CD4-positive, CD25-positive, alpha-beta regulatory T cell (primary cell): ENCODE data around the gene ZNF723. TPM values are rescaled to one million over a fixed set of nuclear protein-coding genes. Genes with fewer than 3 reads are reported as not detected.
"Not testable (repeated sequence)": the region's sequence is repeated elsewhere in the genome, so short reads cannot be mapped to it uniquely, and the experiment has no call there.

ENCODE experiments used
- ATAC-seq, 2 donors: fragments of 150-1000 bp; cut with Tn5 transposase; one replicate each; pipeline ENCODE4 v1.10.0; 2021; ENCODE audit warnings: low read depth in 2 of 2, moderate number of reproducible peaks in 2 of 2, moderate library complexity in 1 of 2
- DNase-seq, 3 donors: peaks; one replicate each; pipeline versions ENCODE4 v3.0.0 to v3.0.0-alpha.2; 2012 to 2022; ENCODE audit warnings: mixed read lengths in 1 of 3
- H3K27ac ChIP-seq: one replicate; pipeline ENCODE4 v1.7.0; 2013; ENCODE audit warnings: mild to moderate bottlenecking, low read length; ENCODE audit not compliant: insufficient read depth, poor library complexity, severe bottlenecking
- H3K27me3 ChIP-seq: one replicate; pipeline ENCODE4 v1.7.0; 2013; ENCODE audit warnings: low read length; ENCODE audit not compliant: control insufficient read depth, insufficient read depth
- H3K36me3 ChIP-seq: one replicate; pipeline ENCODE4 v1.7.0; 2013; ENCODE audit warnings: mild to moderate bottlenecking, low read length, moderate library complexity; ENCODE audit not compliant: control insufficient read depth, insufficient read depth
- H3K4me1 ChIP-seq: 2 replicates; pipeline ENCODE4 v1.7.0; 2013; ENCODE audit warnings: mild to moderate bottlenecking, low read length; ENCODE audit not compliant: insufficient read depth, control insufficient read depth, poor library complexity, severe bottlenecking
- H3K4me3 ChIP-seq: one replicate; pipeline ENCODE4 v1.7.0; 2013; ENCODE audit warnings: low read depth, mild to moderate bottlenecking, low read length, moderate library complexity
- H3K9me3 ChIP-seq, 2 experiments: 1 replicate in 1 of 2; 2 replicates in 1 of 2; pipeline ENCODE4 v1.7.0; 2013; ENCODE audit warnings: low read length in 2 of 2, mild to moderate bottlenecking in 1 of 2, moderate library complexity in 1 of 2; ENCODE audit not compliant: control insufficient read depth in 2 of 2
- H3K27ac Mint-ChIP-seq, 3 donors: one replicate each; pipeline ENCODE4 v1.8.0; 2020 to 2022; ENCODE audit warnings: mild to moderate bottlenecking in 3 of 3, mixed read lengths in 3 of 3, moderate library complexity in 2 of 3
- H3K27me3 Mint-ChIP-seq: one replicate; pipeline ENCODE4 v1.8.0; 2022; ENCODE audit warnings: mild to moderate bottlenecking, mixed read lengths
- H3K36me3 Mint-ChIP-seq: one replicate; pipeline ENCODE4 v1.8.0; 2020; ENCODE audit warnings: mixed read lengths
- H3K4me1 Mint-ChIP-seq, 4 donors: one replicate each; pipeline ENCODE4 v1.8.0; 2020 to 2022; ENCODE audit warnings: mixed read lengths in 4 of 4, mild to moderate bottlenecking in 1 of 4
- H3K4me3 Mint-ChIP-seq, 4 donors: one replicate each; pipeline ENCODE4 v1.8.0; 2020 to 2022; ENCODE audit warnings: mild to moderate bottlenecking in 4 of 4, mixed read lengths in 4 of 4, moderate library complexity in 3 of 4
- H3K9me3 Mint-ChIP-seq, 7 donors: one replicate each; pipeline ENCODE4 v1.8.0; 2020 to 2022; ENCODE audit warnings: mixed read lengths in 7 of 7, mild to moderate bottlenecking in 3 of 7, moderate library complexity in 2 of 7
- polyA plus RNA-seq, 4 donors: library from polyadenylated mRNA; unstranded; fragments of 300-500 nt; fragmentation: Illumina TruSeq; gene quantifications; one replicate each; pipeline ENCODE4 v1.2.3, GENCODE V29; 2021
- total RNA-seq: library from RNA; stranded (reverse); gene quantifications from one replicate; pipeline ENCODE4 v1.2.3, GENCODE V29; 2022

Gene ZNF723
- not detected for total RNA-seq
- not detected for polyA plus RNA-seq

GRCh38 chr19:22832031-22832762, at the start of gene ZNF723:
ZNF723 (plus strand) TSS chr19:22832291; CDS start chr19:22832380, 89 bp downstream.
- Mint-ChIP-seq H3K36me3 (no peaks in the 10 kb centered on the region), H3K4me1 (no peaks in the 10 kb centered on the region), H3K9me3 (peaks cover 0 to 44% (median 9%) of the 10 kb centered on the region in 7 donors), H3K4me3 (no peak within 1 kb of the TSS), H3K27ac (no peak within 1 kb of the TSS), H3K27me3 (peaks cover 4% of the 10 kb centered on the region)
- no peaks in the 10 kb centered on the region for H3K4me1 ChIP-seq
- H3K4me3 ChIP-seq: no peak within 1 kb of the TSS
- H3K27me3 ChIP-seq: no peaks in the 10 kb centered on the region
- no peak within 1 kb of the TSS for H3K27ac ChIP-seq
- DNase-seq: no peak
- H3K36me3 ChIP-seq: no peaks in the 10 kb centered on the region
- ATAC-seq: no peak
- H3K9me3 ChIP-seq: peaks cover 12 to 32% of the 10 kb centered on the region in 2 experiments

- Histone ChIP-seq H3K27ac (no peak within 1 kb of the TSS), H3K4me1 (no peaks in the 10 kb centered on the region), H3K9me3 (peaks cover 7 to 22% of the 10 kb centered on the region in 2 experiments), H3K36me3 (no peaks in the 10 kb centered on the region), H3K27me3 (no peaks in the 10 kb centered on the region), H3K4me3 (no peak within 1 kb of the TSS)
- Mint-ChIP-seq H3K27ac (no peak within 1 kb of the TSS), H3K4me1 (no peaks in the 10 kb centered on the region), H3K36me3 (no peaks in the 10 kb centered on the region), H3K27me3 (no peaks in the 10 kb centered on the region), H3K4me3 (no peak within 1 kb of the TSS), H3K9me3 (peaks cover 0 to 31% (median 11%) of the 10 kb centered on the region in 7 donors)
- ATAC-seq (no peak), DNase-seq (no peak)
These were observed 48.3 kb upstream of the ZNF723 start, which contains the start of gene ZNF99 for GRCh38 chr19:22783651-22784410. ZNF99 (minus strand) TSS chr19:22784151; CDS start chr19:22784016, 135 bp downstream.

GRCh38 chr19:22792863-22793262, 39.2 kb upstream of the ZNF723 start:
- H3K4me3 Mint-ChIP-seq: not testable (repeated sequence)

GRCh38 chr19:22797040-22797439, 35.1 kb upstream of the ZNF723 start:
- peaks cover 0 to 5% (median 0%) of the 10 kb centered on the region in 4 donors for H3K4me1 Mint-ChIP-seq

More at GRCh38 chr19:22792863-22793262, 39.2 kb upstream of the ZNF723 start:
- not testable (repeated sequence) for H3K27ac ChIP-seq, H3K36me3 Mint-ChIP-seq, H3K4me1 Mint-ChIP-seq, H3K27me3 Mint-ChIP-seq, DNase-seq, H3K27me3 ChIP-seq, H3K4me1 ChIP-seq, H3K9me3 ChIP-seq, H3K36me3 ChIP-seq, H3K27ac Mint-ChIP-seq, ATAC-seq, H3K4me3 ChIP-seq
- peaks cover 0 to 53% (median 14%) of the 10 kb centered on the region in 7 donors for H3K9me3 Mint-ChIP-seq

GRCh38 chr19:22806418-22806817, 25.7 kb upstream of the ZNF723 start:
- no peaks in the 10 kb centered on the region for H3K27me3 Mint-ChIP-seq
- Histone ChIP-seq H3K27me3 (no peaks in the 10 kb centered on the region), H3K4me1 (no peaks in the 10 kb centered on the region), H3K9me3 (peaks cover 4 to 33% of the 10 kb centered on the region in 2 experiments), H3K27ac (no peak overlapping the region), H3K4me3 (no peak overlapping the region), H3K36me3 (no peaks in the 10 kb centered on the region)
- H3K36me3 Mint-ChIP-seq: no peaks in the 10 kb centered on the region
- no peak overlapping the region for H3K4me3 Mint-ChIP-seq
- H3K4me1 Mint-ChIP-seq: no peaks in the 10 kb centered on the region
- peaks cover 0 to 36% (median 7%) of the 10 kb centered on the region in 7 donors for H3K9me3 Mint-ChIP-seq
- DNase-seq (no peak), ATAC-seq (no peak)
- no peak overlapping the region for H3K27ac Mint-ChIP-seq

More at GRCh38 chr19:22797040-22797439, 35.1 kb upstream of the ZNF723 start:
- Histone ChIP-seq H3K27ac (no peak overlapping the region), H3K27me3 (no peaks in the 10 kb centered on the region), H3K9me3 (peaks cover 11 to 14% of the 10 kb centered on the region in 2 experiments), H3K36me3 (no peaks in the 10 kb centered on the region), H3K4me3 (no peak overlapping the region), H3K4me1 (no peaks in the 10 kb centered on the region)
- Mint-ChIP-seq H3K9me3 (peaks cover 10 to 62% (median 18%) of the 10 kb centered on the region in 7 donors), H3K27ac (no peak overlapping the region), H3K36me3 (peaks cover 4% of the 10 kb centered on the region), H3K27me3 (no peaks in the 10 kb centered on the region), H3K4me3 (no peak overlapping the region)
- no peak for ATAC-seq
- no peak for DNase-seq

- peaks cover 4 to 32% of the 10 kb centered on the region in 2 experiments for H3K9me3 ChIP-seq
- H3K4me3 ChIP-seq: no peak overlapping the region
- no peaks in the 10 kb centered on the region for H3K27me3 Mint-ChIP-seq
- DNase-seq (no peak), ATAC-seq (no peak)
- H3K36me3 ChIP-seq: no peaks in the 10 kb centered on the region
- no peak overlapping the region for H3K27ac Mint-ChIP-seq
- H3K27me3 ChIP-seq: no peaks in the 10 kb centered on the region
- H3K4me1 ChIP-seq: no peaks in the 10 kb centered on the region
- H3K9me3 Mint-ChIP-seq: peaks cover 0 to 36% (median 10%) of the 10 kb centered on the region in 7 donors
- no peaks in the 10 kb centered on the region for H3K36me3 Mint-ChIP-seq
- no peaks in the 10 kb centered on the region for H3K4me1 Mint-ChIP-seq
- no peak overlapping the region for H3K4me3 Mint-ChIP-seq
- H3K27ac ChIP-seq: no peak overlapping the region
These were observed 24.8 kb upstream of the ZNF723 start for GRCh38 chr19:22807061-22807835.

GRCh38 chr19:22814124-22814523, 18.0 kb upstream of the ZNF723 start:
- no peaks in the 10 kb centered on the region for H3K36me3 ChIP-seq
- peaks cover 4 to 47% (median 26%) of the 10 kb centered on the region in 7 donors for H3K9me3 Mint-ChIP-seq
- H3K4me3 ChIP-seq: no peak overlapping the region
- no peak overlapping the region for H3K27ac ChIP-seq
- H3K4me3 Mint-ChIP-seq: no peak overlapping the region
- ATAC-seq (no peak), DNase-seq (no peak)
- H3K27me3 ChIP-seq: no peaks in the 10 kb centered on the region
- H3K27ac Mint-ChIP-seq: no peak overlapping the region
- H3K4me1 Mint-ChIP-seq: no peaks in the 10 kb centered on the region
- no peaks in the 10 kb centered on the region for H3K4me1 ChIP-seq
- H3K27me3 Mint-ChIP-seq: no peaks in the 10 kb centered on the region
- peaks cover 11 to 48% of the 10 kb centered on the region in 2 experiments for H3K9me3 ChIP-seq
- no peaks in the 10 kb centered on the region for H3K36me3 Mint-ChIP-seq
